Measurements from ENCODE around the gene MTFMT.
A peak's percentile ranks its signal among the peaks of the same experiment; 100 is the strongest.

DNA sequence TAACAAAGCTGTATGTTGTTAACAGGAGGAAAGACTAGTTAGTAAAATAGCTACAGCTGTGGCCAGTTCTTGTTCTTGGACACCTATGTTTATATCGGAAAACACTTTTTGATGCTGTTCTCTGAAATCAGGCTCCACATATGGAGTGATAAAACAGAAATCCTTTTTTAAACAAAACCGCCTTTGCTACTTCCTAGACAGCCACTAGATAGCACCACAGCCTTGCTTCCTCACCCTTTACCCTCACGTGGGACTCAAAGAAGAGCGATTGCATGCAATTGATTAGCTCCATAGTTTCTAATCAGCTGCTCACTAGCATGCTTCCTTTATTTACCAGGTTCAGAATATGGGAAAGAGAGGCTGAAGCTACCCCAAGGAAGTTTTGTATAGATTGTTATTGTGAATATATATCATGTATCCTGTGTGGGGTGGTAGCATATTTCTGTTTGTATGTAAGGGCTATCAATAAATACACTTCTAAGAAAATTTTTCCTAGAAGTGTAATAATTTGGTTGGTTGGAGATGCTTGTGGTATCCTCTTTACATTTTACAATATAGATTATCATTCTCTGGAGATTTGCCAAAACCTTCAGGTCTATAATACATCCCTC, 4.3 kb upstream of the MTFMT start:
- TF ChIP-seq FOXA1 (IDR thresholded peaks at IDR 0.05) = no peak
- TF ChIP-seq, protein P1, sequence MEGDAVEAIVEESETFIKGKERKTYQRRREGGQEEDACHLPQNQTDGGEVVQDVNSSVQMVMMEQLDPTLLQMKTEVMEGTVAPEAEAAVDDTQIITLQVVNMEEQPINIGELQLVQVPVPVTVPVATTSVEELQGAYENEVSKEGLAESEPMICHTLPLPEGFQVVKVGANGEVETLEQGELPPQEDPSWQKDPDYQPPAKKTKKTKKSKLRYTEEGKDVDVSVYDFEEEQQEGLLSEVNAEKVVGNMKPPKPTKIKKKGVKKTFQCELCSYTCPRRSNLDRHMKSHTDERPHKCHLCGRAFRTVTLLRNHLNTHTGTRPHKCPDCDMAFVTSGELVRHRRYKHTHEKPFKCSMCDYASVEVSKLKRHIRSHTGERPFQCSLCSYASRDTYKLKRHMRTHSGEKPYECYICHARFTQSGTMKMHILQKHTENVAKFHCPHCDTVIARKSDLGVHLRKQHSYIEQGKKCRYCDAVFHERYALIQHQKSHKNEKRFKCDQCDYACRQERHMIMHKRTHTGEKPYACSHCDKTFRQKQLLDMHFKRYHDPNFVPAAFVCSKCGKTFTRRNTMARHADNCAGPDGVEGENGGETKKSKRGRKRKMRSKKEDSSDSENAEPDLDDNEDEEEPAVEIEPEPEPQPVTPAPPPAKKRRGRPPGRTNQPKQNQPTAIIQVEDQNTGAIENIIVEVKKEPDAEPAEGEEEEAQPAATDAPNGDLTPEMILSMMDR (IDR thresholded peaks at IDR 0.05; ENCODE audit: low read depth, low read length, missing input control) = peak; percentile 65
- TF ChIP-seq, protein P2, sequence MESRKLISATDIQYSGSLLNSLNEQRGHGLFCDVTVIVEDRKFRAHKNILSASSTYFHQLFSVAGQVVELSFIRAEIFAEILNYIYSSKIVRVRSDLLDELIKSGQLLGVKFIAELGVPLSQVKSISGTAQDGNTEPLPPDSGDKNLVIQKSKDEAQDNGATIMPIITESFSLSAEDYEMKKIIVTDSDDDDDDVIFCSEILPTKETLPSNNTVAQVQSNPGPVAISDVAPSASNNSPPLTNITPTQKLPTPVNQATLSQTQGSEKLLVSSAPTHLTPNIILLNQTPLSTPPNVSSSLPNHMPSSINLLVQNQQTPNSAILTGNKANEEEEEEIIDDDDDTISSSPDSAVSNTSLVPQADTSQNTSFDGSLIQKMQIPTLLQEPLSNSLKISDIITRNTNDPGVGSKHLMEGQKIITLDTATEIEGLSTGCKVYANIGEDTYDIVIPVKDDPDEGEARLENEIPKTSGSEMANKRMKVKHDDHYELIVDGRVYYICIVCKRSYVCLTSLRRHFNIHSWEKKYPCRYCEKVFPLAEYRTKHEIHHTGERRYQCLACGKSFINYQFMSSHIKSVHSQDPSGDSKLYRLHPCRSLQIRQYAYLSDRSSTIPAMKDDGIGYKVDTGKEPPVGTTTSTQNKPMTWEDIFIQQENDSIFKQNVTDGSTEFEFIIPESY (IDR thresholded peaks at IDR 0.05) = no peak
- TF ChIP-seq HNF4A (conservative IDR thresholded peaks at IDR 0.05) = no peak
- TF ChIP-seq, protein P3, sequence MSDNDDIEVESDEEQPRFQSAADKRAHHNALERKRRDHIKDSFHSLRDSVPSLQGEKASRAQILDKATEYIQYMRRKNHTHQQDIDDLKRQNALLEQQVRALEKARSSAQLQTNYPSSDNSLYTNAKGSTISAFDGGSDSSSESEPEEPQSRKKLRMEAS (IDR thresholded peaks at IDR 0.05) = peak; percentile 21
- TF ChIP-seq YY1 (IDR thresholded peaks at IDR 0.05) = no peak
- no peak for TF ChIP-seq SP1 (IDR thresholded peaks at IDR 0.05)
- TF ChIP-seq TAF1 (conservative IDR thresholded peaks at IDR 0.05) = no peak
- TF ChIP-seq NR2F2 (IDR thresholded peaks at IDR 0.05) = no peak
- TF ChIP-seq, protein P4, sequence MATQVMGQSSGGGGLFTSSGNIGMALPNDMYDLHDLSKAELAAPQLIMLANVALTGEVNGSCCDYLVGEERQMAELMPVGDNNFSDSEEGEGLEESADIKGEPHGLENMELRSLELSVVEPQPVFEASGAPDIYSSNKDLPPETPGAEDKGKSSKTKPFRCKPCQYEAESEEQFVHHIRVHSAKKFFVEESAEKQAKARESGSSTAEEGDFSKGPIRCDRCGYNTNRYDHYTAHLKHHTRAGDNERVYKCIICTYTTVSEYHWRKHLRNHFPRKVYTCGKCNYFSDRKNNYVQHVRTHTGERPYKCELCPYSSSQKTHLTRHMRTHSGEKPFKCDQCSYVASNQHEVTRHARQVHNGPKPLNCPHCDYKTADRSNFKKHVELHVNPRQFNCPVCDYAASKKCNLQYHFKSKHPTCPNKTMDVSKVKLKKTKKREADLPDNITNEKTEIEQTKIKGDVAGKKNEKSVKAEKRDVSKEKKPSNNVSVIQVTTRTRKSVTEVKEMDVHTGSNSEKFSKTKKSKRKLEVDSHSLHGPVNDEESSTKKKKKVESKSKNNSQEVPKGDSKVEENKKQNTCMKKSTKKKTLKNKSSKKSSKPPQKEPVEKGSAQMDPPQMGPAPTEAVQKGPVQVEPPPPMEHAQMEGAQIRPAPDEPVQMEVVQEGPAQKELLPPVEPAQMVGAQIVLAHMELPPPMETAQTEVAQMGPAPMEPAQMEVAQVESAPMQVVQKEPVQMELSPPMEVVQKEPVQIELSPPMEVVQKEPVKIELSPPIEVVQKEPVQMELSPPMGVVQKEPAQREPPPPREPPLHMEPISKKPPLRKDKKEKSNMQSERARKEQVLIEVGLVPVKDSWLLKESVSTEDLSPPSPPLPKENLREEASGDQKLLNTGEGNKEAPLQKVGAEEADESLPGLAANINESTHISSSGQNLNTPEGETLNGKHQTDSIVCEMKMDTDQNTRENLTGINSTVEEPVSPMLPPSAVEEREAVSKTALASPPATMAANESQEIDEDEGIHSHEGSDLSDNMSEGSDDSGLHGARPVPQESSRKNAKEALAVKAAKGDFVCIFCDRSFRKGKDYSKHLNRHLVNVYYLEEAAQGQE (IDR thresholded peaks at IDR 0.05) = no peak
- TF ChIP-seq RAD21 (IDR thresholded peaks at IDR 0.05) = peak; percentile 86 to 90
- TF ChIP-seq, protein P5, sequence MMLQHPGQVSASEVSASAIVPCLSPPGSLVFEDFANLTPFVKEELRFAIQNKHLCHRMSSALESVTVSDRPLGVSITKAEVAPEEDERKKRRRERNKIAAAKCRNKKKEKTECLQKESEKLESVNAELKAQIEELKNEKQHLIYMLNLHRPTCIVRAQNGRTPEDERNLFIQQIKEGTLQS (IDR thresholded peaks at IDR 0.05) = no peak
- TF ChIP-seq GABPA (IDR thresholded peaks at IDR 0.05 in 1 of 2, conservative IDR thresholded peaks at IDR 0.05 in 1 of 2) = no peak
- no peak for TF ChIP-seq HNF4G (IDR thresholded peaks at IDR 0.05)
